DND-41 (cell line): Measurements from ENCODE around the gene HLCS.

Experiments used
- EZH2 ChIP-seq: IDR thresholded peaks from 3 replicates; pipeline ENCODE4 v1.6.1; 2012; ENCODE audit warnings: borderline replicate concordance, low read depth, mild to moderate bottlenecking, moderate library complexity, low read length, inconsistent platforms; ENCODE audit not compliant: severe bottlenecking
- TF ChIP-seq, protein P1 (sequence below): IDR thresholded peaks from 2 replicates; pipeline ENCODE4 v1.5.1; 2012; ENCODE audit warnings: borderline replicate concordance, low read length, moderate library complexity, mild to moderate bottlenecking; ENCODE audit not compliant: poor library complexity, severe bottlenecking; ENCODE audit errors: extremely low read depth

DNA sequence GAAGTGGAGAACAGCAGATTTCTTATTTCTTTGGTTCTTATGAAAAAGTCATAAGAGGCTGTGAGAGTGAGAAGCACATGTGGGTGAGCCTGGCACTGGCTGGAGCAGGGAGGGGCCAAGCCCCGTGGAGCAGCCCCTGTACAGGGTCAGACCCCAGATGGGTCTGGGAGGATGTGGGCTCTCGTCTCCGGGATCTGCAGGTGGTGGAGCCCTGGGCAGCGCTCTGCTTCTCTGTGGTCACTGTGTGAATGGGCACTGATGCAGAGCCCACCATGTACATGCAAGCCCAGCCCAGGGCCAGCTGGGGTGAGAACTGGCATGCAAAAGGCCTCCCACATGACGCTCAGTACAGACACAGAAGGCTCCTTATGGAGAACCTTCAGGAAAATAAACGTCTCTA, 200.0 kb downstream of the HLCS start:
- TF ChIP-seq, protein P1, sequence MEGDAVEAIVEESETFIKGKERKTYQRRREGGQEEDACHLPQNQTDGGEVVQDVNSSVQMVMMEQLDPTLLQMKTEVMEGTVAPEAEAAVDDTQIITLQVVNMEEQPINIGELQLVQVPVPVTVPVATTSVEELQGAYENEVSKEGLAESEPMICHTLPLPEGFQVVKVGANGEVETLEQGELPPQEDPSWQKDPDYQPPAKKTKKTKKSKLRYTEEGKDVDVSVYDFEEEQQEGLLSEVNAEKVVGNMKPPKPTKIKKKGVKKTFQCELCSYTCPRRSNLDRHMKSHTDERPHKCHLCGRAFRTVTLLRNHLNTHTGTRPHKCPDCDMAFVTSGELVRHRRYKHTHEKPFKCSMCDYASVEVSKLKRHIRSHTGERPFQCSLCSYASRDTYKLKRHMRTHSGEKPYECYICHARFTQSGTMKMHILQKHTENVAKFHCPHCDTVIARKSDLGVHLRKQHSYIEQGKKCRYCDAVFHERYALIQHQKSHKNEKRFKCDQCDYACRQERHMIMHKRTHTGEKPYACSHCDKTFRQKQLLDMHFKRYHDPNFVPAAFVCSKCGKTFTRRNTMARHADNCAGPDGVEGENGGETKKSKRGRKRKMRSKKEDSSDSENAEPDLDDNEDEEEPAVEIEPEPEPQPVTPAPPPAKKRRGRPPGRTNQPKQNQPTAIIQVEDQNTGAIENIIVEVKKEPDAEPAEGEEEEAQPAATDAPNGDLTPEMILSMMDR, result no peak
- no peak for TF ChIP-seq EZH2
